IPS DF 6.9 (cell line): Measurements from ENCODE around the gene SCAF4.
"Not testable (repeated sequence)": the region's sequence is repeated elsewhere in the genome, so short reads cannot be mapped to it uniquely, and the experiment has no call there.

ENCODE experiments used
- DNase-seq: peaks from one replicate; pipeline ENCODE4 v3.0.0-alpha.2; 2013; ENCODE audit warnings: low read depth, low spot score
- H3K27ac ChIP-seq: one replicate; pipeline ENCODE4 v1.5.1; 2013; ENCODE audit warnings: low read length, control low read depth
- H3K27me3 ChIP-seq: 2 replicates; pipeline ENCODE4 v1.6.1; 2013; ENCODE audit warnings: mild to moderate bottlenecking, low read length; ENCODE audit not compliant: control insufficient read depth, insufficient read depth
- H3K36me3 ChIP-seq: 2 replicates; pipeline ENCODE4 v1.6.1; 2013; ENCODE audit warnings: low read length; ENCODE audit not compliant: control insufficient read depth, insufficient read depth
- H3K4me1 ChIP-seq: 2 replicates; pipeline ENCODE4 v1.6.1; 2013; ENCODE audit warnings: low read length; ENCODE audit not compliant: control insufficient read depth, insufficient read depth
- H3K4me3 ChIP-seq: 2 replicates; pipeline ENCODE4 v1.5.1; 2013; ENCODE audit warnings: mild to moderate bottlenecking, low read length
- H3K9me3 ChIP-seq: 2 replicates; pipeline ENCODE4 v1.6.1; 2013; ENCODE audit warnings: low read length, inconsistent platforms; ENCODE audit not compliant: control insufficient read depth, insufficient read depth
- WGBS: extraction: QIAGEN DNeasy Blood & Tissue Kit; methylation state at CpG from one replicate; pipeline ENCODE4 v1.1.7; 2013; ENCODE audit warnings: mixed read lengths, missing lambda C conversion rate; ENCODE audit not compliant: insufficient read length, insufficient coverage; 5-methylcytosine and 5-hydroxymethylcytosine counted together

SCAF4 gene

GRCh38 chr21:31675318-31675717 is 56.6 kb downstream of the SCAF4 start:
- DNase-seq: no peak
- H3K9me3 ChIP-seq: no peaks in the 10 kb centered on the region
- no CpG with 5 or more reads among the region's 7 CpGs for WGBS
- H3K36me3 ChIP-seq: peaks cover 5% of the 10 kb centered on the region
- no peaks in the 10 kb centered on the region for H3K27me3 ChIP-seq
- no peak overlapping the region for H3K4me3 ChIP-seq
- no peak overlapping the region for H3K27ac ChIP-seq
- H3K4me1 ChIP-seq: 0 out of 2 replicates have a peak, but pooled peaks cover 1% of the 10 kb centered on the region

- Histone ChIP-seq H3K4me1 (peaks cover 1% of the 10 kb centered on the region; the same call in 1 of the 2 replicates), H3K27ac (no peak overlapping the region), H3K9me3 (no peaks in the 10 kb centered on the region), H3K36me3 (peaks cover 5% of the 10 kb centered on the region), H3K27me3 (no peaks in the 10 kb centered on the region), H3K4me3 (no peak overlapping the region)
- DNase-seq: no peak
- no CpG with 5 or more reads among the region's 3 CpGs for WGBS
Observed at GRCh38 chr21:31673321-31673912, 58.5 kb downstream of the SCAF4 start.

- Histone ChIP-seq H3K4me3 (no peak overlapping the region), H3K9me3 (no peaks in the 10 kb centered on the region), H3K27ac (no peak overlapping the region), H3K36me3 (peaks cover 7% of the 10 kb centered on the region), H3K27me3 (no peaks in the 10 kb centered on the region), H3K4me1 (peaks cover 1% of the 10 kb centered on the region; the same call in 1 of the 2 replicates)
- WGBS: no CpG with 5 or more reads among the region's 17 CpGs
- no peak for DNase-seq
Observed at GRCh38 chr21:31671931-31672330, 60.0 kb downstream of the SCAF4 start.

GRCh38 chr21:31671146-31671716 is 60.7 kb downstream of the SCAF4 start:
- no CpG with 5 or more reads among the region's 12 CpGs for WGBS
- Histone ChIP-seq H3K4me3 (no peak overlapping the region), H3K27ac (no peak overlapping the region), H3K9me3 (no peaks in the 10 kb centered on the region), H3K36me3 (peaks cover 7% of the 10 kb centered on the region), H3K27me3 (no peaks in the 10 kb centered on the region), H3K4me1 (peaks cover 1% of the 10 kb centered on the region; the same call in 1 of the 2 replicates)
- no peak for DNase-seq

GRCh38 chr21:31670070-31670469 is 61.8 kb downstream of the SCAF4 start:
- Histone ChIP-seq H3K9me3 (no peaks in the 10 kb centered on the region), H3K27ac (no peak overlapping the region), H3K36me3 (peaks cover 7% of the 10 kb centered on the region), H3K27me3 (no peaks in the 10 kb centered on the region), H3K4me3 (no peak overlapping the region), H3K4me1 (peaks cover 1% of the 10 kb centered on the region; the same call in 1 of the 2 replicates)
- no peak for DNase-seq
- WGBS: no CpG with 5 or more reads among the region's 6 CpGs

GRCh38 chr21:31668651-31669491 is 63.0 kb downstream of the SCAF4 start:
- Histone ChIP-seq H3K27me3 (no peaks in the 10 kb centered on the region), H3K9me3 (no peaks in the 10 kb centered on the region), H3K36me3 (peaks cover 9% of the 10 kb centered on the region), H3K4me3 (no peak overlapping the region), H3K4me1 (peaks cover 1% of the 10 kb centered on the region; the same call in 1 of the 2 replicates), H3K27ac (no peak overlapping the region)
- DNase-seq: no peak
- WGBS: no CpG with 5 or more reads among the region's 2 CpGs

- Histone ChIP-seq H3K27ac (no peak overlapping the region), H3K4me1 (peaks cover 1% of the 10 kb centered on the region; the same call in 1 of the 2 replicates), H3K36me3 (peaks cover 11% of the 10 kb centered on the region), H3K9me3 (no peaks in the 10 kb centered on the region), H3K4me3 (no peak overlapping the region), H3K27me3 (no peaks in the 10 kb centered on the region)
- DNase-seq: no peak
Observed at GRCh38 chr21:31667639-31668038, 64.3 kb downstream of the SCAF4 start.

DNA sequence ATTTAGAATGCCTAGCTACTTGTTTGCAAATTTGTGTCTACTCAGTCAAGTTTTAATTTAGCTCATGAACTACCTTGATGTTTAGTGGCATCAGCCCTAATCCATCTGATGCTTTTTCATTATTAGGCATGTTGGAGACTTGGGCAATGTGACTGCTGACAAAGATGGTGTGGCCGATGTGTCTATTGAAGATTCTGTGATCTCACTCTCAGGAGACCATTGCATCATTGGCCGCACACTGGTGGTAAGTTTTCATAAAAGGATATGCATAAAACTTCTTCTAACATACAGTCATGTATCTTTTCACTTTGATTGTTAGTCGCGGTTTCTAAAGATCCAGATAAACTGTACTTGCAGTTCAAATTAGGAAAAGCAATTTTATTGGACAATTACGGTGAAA is 64.8 kb downstream of the SCAF4 start:
- Histone ChIP-seq H3K27ac (no peak overlapping the region), H3K27me3 (no peaks in the 10 kb centered on the region), H3K9me3 (no peaks in the 10 kb centered on the region), H3K4me1 (peaks cover 1% of the 10 kb centered on the region; the same call in 1 of the 2 replicates), H3K4me3 (no peak overlapping the region), H3K36me3 (peaks cover 11% of the 10 kb centered on the region)
- no peak for DNase-seq
- no CpG with 5 or more reads among the region's 5 CpGs for WGBS

DNA sequence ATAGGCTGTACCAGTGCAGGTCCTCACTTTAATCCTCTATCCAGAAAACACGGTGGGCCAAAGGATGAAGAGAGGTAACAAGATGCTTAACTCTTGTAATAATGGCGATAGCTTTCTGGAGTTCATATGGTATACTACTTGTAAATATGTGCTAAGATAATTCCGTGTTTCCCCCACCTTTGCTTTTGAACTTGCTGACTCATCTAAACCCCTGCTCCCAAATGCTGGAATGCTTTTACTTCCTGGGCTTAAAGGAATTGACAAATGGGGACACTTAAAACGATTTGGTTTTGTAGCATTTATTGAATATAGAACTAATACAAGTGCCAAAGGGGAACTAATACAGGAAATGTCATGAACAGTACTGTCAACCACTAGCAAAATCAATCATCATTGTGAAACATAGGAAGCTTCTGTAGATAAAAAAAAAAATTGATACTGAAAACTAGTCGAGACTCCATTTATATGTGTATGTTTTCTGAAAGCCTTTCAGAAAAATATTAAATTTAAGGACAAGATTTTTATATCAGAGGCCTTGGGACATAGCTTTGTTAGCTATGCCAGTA is 65.4 kb downstream of the SCAF4 start:
- H3K4me3 ChIP-seq: no peak overlapping the region
- peaks cover 1% of the 10 kb centered on the region; the same call in 1 of the 2 replicates for H3K4me1 ChIP-seq
- no CpG with 5 or more reads among the region's 5 CpGs for WGBS
- peaks cover 6% of the 10 kb centered on the region for H3K36me3 ChIP-seq
- DNase-seq: no peak
- H3K27me3 ChIP-seq: no peaks in the 10 kb centered on the region
- H3K9me3 ChIP-seq: no peaks in the 10 kb centered on the region
- no peak overlapping the region for H3K27ac ChIP-seq

DNA sequence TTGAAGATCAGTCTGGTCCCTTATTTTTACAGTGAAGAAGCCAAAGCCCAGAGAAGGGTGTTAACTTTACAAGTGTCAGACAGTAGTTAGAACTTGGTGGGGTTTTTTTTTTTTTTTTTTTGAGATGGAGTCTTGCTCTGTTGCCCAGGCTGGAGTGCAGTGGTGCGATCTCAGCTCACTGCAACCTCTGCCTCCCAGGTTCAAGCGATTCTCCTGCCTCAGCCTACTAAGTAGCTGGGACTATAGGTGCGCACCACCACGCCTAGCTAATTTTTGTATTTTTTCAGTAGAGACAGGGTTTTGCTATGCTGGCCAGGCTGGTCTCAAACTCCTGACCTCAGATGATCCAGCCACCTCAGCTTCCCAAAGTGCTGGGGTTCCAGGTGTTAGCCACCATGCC is 66.0 kb downstream of the SCAF4 start:
- not testable (repeated sequence) for DNase-seq, H3K27me3 ChIP-seq, H3K9me3 ChIP-seq, H3K27ac ChIP-seq, H3K4me3 ChIP-seq, H3K4me1 ChIP-seq, H3K36me3 ChIP-seq
- no CpG with 5 or more reads among the region's 4 CpGs for WGBS
